Testis (tissue), 2 donors: ENCODE results near the gene GRM5.

Experiments used
- CTCF ChIP-seq, 3 experiments: fragments of 450-650 bp in 2 of 3; fragments of 200-600 bp in 1 of 3; sonication (generic) in 1 of 3; IDR thresholded peaks; one replicate each; pipeline ENCODE4 v1.5.1; 2016 to 2019; ENCODE audit warnings: antibody characterized with exemption in 3 of 3, mild to moderate bottlenecking in 2 of 3, moderate library complexity in 1 of 3
- POLR2A ChIP-seq: fragments of 450-650 bp; IDR thresholded peaks from one replicate; pipeline ENCODE4 v1.6.1; 2017; ENCODE audit warnings: antibody characterized with exemption, mild to moderate bottlenecking, moderate library complexity

- no peak for TF ChIP-seq CTCF (IDR thresholded peaks at IDR 0.05)
- no peak for TF ChIP-seq POLR2A
Observed at GRCh38 chr11:88801484-88802123, 264.2 kb downstream of the GRM5 start.
